ENCODE results near the gene SGK1.
"Not testable (repeated sequence)": the region's sequence is repeated elsewhere in the genome, so short reads cannot be mapped to it uniquely, and the experiment has no call there.

SGK1 gene

DNA sequence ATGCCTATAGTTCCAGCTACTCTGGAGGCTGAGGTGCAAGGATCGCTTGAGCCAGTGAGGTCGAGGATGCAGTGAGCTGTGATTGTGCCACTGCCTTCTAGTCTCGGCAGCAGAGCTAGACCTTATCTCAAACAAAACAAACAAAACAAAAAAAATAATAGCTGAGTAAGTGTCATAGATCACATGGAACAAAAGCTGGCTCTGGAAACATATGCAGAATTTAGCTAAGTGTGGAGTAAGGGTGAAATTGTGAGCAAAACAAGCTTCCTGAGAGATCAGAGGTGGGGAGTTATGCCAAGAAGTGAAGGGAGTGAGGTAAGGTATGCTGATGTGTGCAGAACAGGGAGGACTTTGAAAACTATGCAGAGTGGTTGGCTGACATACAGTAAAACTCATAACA, 18.7 kb downstream of the SGK1 start:
- DNase-seq, result no peak

DNA sequence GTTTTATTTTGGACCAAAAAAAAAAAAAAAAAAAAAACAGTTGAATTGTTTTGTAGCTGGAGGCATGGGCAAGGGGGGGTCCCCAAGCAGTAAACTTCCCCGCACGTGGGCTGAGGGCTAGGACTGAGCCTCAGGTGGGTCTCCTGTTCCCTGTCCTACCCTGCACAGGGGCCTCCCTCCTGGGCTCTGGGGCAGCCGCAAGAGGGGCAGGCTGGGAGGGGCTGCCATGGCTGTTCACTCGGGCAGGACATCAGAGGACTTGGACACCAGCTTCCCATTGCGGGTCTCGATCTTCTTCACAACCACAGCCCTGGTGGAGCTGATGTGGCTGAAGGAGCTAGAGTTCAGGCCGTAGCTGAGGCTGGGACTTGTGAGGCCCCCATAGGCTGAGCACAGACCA, 21.1 kb downstream of the SGK1 start:
- DNase-seq, result no peak

DNA sequence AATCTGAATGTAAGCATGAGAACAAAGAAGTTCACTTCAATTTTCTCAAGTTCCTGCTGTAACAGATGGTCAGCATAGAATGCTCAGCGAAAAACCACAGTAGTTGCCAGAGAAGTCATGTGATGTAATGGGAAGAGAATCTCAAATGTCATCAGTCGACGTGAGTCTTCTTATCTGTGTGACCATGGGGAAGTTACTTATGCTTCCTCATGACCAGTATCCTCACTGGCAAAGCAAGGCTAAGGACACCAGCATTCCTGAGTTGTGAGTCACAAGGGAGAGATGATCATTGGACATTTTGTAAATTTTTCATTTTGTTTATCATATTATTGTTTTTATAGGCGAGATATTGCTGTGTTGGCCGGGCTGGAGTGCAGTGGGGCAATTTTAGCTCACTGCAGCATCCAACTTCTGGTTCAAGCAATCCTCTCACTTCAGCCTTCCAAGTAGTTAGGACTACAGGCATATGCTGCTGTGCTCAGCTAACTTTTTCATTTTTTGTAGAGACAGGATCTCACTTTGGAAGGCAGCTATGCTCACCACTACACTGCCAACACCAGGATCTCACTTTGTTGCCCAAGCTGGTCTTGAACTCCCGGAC, 21.9 kb downstream of the SGK1 start:
- DNase-seq, result no peak

DNA sequence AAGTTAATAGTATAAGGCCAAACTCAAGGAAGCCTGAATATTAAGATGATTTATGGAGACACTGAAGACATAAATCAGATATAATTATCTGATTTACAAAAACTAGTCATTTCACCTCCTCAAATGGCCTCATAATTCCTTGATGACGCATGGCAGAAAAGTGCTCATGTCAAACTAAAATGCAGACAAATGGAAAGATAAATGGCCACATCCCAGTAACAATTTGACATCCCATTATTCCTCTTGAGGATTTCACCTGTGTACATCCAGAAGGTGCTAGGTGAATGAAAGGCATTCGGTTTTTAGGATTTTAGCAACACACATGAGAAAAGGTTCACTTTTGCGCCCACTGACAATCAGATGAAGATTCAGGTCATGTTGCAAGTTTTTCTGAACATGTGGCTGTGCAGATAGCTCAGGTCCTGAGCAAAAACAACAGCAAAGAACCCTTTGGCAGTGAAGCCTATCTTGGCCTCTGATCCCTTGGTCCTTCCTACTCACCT, 24.2 kb downstream of the SGK1 start:
- no peak for DNase-seq

DNA sequence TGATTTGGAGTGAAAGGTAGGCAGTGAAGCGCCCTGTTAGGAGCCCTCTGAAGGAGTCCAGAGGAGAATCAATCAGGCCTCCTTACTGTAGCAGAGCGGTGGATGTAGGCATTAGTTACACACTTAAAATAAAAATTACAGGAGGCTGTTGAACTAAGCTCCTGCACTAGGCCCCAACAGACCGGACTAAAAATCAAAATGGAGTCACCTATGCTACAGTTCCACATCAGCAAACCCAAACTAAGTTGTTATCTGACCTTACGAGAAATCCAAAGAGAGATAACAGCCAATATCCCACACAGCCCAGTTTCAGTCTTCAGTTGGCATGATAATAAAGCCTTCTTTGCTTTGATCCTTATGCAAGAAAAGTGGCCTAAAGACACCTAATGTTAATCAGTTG, 26.8 kb downstream of the SGK1 start:
- DNase-seq, result no peak

DNA sequence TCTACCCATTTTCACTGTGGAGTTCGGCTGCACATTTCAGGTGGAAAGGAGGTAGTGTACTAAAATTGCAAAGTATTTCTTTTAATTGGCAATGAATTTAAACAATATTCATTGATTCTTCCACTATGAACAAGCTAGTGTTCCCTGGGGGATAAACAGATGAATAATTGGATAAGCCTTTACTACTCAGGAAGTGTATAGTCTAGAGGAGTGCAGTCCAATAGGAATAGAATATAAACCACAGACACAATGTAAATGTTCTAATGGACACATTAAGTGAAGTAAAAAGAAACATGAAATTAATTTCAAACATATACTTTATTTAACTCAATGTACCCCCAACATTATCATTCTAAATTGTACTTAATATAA, 28.7 kb downstream of the SGK1 start:
- DNase-seq, result no peak

DNA sequence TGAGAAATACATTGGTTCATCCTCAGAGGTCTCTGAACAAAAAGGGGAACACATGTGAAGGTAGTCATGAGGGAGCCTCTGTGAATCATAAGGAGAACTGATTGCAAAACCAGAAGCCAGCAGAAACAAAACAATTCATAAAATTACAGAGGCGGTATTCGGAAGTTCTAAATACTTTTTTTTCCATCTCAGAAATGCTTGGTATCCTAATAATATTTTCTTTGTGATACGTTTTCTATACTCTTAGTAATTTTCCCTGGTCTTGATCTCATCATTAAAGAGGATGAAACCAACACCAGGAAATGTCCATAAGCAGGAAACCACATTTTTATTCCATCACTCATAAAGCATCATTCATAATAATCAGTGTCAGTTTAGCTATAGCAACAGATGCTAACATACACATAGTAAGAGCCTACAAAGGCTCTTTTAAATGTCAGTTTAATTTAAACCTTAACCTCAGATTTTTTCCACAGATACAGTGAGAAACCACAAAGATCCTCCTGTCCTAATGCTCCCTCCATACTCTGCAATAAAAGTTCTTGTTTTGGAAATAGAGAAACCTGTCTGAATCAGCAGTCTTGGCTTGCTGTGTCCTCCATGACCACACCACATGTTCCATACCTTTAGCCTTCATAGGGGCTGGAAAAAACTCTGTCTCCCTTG, 29.2 kb downstream of the SGK1 start:
- DNase-seq, result peak; percentile 50

DNA sequence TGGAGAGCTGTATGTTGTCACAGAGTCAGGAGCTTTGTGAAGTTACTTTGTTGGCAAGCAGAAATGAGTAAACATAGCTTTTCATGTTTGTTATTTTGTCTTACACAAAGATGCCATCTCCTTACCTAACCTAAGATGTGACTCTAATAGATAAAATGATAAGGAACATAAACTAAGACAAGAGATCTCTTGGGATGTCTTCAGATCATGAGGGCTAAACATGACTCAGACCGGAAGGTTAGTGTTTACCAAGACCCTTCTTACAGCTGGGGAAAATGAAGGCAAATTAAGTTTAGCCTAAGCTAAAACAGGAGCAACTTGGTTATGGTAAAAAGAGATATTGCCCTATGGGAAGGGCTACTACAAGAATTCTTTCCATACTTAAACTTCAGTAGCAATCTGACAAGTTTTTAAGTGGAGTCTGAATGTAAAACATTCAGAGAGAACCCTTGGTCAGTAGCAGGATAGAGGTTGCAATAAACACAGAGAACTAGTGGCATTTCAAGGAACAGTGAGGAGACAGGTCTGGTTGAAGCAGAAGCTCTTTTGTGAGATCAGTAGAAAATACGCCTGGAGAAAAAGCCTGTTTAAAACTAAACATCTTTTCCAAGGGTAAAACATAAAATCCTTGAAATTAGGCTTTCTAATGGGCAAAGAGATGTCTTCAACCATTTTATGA, 29.9 kb downstream of the SGK1 start:
- no peak for DNase-seq

DNA sequence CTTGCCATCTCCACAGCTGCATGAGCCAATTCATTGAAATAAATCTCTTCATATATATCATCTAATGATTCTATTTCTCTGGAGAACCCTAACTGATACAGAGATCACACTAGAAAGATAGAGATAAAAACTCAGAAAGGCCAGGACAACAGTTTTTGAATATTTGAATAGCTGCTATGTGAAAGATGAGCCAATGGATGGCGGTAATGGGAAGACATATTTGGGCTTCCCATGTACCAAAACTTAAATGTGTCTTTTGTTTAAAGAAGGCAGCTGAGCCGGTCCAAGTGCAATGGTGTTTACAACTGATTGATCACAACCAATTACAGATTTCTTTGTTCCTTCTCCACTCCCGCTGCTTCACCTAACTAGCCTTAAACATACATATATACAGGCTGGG, 35.1 kb downstream of the SGK1 start:
- no peak for DNase-seq

DNA sequence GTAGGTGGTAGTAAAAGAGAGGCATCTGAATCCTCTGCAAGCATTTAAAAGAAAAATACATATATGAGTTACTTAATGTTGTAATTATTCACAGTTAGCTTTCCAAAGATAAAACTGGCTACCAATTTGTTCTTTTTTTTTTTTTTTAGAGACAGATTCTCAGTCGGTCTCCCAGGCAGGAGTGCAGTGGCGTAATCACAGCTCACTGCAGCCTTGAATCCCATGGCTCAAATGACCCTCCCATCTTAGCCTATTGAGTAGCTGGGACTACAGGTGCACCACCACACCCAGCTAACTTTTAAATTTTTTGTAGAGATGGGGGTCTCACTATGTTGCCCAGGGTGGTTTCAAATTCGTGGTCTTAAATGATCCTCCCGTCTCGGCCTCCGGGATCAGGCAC, 36.5 kb downstream of the SGK1 start:
- no peak for DNase-seq

DNA sequence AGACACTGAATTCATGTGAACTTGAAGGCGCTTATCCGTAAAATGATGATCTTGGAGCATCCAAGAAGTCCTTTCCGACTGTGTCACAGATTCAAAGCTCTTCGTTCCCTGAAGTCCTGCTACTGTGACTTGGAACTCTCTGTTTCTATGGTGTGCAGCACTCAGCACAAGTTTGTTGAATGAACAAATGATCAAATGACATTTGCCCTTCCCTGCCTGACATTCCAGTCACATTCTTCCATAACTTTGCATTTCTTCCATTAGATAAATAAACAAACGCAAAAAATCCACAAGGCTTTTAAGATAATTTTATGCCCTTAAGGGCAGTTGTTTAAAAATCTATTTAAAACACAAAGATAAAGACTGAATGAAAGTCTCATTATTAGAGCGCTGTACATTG, 39.9 kb downstream of the SGK1 start:
- DNase-seq, result no peak

DNA sequence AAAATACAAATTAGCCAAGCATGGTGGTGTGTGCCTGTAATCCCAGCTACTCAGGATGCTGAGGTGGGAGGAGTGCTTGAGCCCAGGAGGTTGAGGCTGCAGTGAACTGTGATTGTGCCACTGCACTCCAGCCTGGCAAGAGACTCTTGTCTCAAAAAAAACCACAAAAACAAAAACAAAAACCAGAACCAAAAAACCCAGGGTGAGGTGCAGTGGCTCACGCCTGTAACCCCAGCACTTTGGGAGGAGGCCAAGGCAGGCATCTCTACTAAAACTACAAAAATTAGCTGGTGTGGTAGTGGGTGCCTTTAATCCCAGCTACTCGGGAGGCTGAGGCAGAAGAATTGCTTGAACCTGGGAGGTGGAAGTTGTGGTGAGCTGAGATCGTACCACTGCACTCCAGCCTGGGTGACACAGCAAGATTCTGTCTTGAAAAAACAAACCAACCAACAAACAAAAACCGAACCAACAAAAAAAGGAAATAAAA, 41.0 kb downstream of the SGK1 start:
- DNase-seq, result not testable (repeated sequence)

DNA sequence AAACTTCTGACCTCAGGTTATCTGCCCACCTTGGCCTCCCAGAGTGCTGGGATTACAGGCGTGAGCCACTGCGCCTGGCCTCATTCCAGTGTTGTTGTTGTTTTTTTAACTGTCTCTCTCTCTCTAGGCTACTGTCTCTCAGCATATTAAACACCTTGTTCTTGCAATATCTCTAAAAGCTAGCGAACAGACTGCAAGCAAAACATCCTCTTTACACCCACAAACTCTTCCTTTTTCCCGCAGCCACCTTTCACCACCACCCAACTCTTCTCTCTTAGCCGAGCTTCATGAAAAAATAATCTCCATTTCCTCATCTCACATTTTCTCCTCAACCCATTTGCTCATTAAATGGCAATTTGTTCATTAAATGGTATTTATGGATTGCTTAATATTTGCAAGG, 45.5 kb downstream of the SGK1 start:
- DNase-seq, result no peak

DNA sequence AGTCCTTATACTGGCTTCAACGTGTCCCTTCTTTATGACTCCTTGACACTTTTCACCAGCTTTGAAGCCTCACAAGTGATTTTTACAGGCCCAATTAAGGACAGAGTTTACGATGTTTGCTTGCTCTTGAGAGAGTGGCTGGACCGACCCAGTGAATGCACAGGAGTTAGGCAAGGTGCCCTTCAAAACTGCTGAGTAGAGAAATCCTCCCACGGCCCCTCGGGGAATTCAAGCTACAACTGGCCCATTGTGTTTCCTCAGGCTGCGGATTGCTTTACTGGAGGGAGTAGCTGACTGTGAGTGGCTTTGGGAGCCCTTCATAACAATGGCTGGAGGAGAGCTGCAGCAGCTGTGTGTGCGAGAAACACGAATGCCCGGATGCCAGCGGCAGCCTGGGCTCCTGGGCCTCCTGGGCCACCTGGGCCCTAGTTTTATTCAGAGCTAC, 50.0 kb downstream of the SGK1 start:
- no peak for DNase-seq

DNA sequence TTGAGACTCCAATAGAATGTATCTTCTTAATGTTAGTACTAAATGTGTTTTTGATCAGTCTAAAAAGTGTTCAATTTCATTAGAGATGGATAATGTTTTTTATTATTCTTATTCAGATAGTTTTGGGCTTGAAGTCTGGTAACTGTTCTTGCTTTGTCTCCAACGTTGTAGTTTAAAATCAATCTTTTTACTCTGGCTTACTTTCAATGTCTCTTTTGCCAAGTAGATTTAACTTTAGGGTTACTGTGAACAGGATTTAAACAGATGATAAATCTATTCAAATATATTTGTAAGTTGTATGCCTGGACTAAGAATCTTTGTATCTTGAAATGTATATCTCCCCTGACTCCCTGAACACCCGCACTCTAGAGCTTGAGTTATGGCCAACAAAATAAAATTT, 51.1 kb downstream of the SGK1 start:
- no peak for DNase-seq

DNA sequence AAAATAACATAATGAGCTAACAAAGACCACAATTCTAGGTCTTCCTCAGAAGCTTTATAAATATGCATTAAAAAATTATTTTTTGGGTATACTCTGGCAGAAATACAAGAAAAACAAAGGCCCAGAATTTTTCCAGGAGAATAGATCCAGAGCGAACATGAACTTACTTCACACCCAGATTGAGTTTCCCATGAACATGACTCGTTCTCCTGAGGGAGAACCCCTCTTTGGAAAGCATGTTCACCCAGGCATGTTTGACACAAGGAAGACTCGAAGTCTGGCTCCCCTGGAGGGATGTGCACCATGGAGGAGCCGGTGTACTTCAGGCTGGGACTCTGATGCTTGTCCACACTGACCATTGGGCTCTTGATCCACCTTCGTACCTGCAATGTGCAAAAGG, 56.1 kb downstream of the SGK1 start:
- DNase-seq, result no peak

DNA sequence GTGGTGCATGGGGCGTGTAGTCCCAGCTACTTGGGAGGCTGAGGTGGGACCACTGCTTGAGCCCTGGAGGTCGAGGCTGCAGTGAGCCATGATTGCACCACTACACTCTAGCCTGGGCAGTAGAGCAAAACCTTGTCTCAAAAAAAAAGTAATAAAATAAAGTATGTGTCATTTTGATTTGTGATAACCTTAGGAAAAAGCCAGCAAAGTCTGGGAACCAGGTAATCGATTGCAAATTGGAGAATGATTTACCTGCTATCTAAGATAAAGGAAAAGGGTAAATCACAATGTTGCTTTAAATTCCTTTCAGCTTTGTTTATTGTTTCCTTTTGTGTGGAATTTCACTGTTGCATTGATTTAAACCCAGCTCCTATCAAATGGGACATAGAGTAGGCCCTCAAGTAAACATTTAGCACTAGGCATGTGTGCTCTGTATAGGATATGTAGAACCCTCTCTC, 59.0 kb downstream of the SGK1 start:
- DNase-seq, result no peak

DNA sequence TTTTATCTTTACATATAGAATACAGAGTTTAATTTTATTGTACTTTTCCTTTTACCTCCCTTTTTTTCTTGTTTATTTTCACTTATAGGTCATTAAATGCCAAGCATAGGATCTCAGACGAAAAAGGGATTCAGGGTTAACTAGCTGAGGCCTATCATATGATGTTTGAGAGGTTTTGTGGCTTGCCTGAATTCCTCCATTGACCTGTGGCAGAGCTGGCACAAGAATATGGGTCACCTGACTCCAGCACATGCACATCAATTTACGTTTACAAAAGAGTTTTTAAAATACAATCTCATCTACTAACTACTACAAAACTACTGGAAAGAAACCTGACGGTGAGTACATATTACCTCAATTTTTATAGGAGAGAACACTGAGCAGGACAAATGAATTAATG, 60.4 kb downstream of the SGK1 start:
- DNase-seq, result no peak

DNA sequence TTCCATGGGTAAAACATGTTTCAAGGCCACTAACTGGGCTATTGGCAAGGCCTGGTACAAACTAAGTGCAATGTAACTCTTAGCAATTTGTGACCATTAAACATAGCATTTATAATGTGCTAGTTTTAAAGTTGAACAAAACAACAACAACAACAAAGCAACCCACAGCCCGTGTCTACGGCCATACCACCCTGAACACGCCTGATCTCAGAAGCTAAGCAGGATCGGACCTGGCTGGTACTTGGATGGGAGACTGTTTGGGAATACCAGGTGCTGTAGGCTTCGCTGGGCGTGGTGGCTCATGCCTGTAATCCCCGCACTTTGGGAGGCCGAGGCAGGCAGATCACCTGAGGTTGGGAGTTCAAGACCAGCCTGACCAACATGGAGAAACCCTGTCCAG, 61.0 kb downstream of the SGK1 start:
- DNase-seq, result no peak

DNA sequence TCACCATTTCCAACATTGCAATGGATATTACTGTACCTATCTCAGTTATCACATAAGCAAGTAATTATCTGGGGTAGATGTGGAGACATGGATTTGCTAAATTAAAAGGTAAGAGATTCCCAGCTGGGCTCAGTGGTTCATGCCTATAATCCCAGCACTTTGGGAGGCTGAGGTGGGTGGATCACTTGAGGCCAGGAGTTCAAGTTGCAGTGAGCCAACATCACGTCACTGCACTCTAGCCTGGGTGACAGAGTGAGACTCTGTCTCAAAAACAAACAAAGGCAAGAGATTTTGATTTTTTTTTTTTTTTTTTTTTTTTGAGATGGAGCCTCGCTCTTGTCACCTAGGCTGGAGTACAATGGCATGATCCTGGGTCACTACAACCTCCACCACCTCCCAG, 62.6 kb downstream of the SGK1 start:
- DNase-seq, result not testable (repeated sequence)

DNA sequence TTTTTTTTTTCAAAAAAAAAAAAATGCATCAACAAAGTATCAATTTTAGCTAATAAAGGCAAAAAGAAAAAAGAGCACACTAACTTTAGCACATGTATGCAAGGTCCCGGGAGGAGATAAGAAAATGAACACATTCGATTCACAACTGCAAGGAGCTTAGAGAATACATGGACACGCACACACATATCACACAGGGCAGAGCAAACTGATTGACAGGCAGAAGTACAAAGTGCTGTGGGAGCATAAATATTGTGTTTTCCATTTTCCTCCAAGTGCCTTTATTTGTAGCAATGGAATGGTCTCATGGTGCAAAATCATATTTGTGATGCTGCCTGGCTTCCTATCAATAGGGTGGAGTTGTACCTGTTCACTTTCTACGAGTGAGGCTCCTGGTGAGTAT, 63.8 kb downstream of the SGK1 start:
- DNase-seq, result no peak

DNA sequence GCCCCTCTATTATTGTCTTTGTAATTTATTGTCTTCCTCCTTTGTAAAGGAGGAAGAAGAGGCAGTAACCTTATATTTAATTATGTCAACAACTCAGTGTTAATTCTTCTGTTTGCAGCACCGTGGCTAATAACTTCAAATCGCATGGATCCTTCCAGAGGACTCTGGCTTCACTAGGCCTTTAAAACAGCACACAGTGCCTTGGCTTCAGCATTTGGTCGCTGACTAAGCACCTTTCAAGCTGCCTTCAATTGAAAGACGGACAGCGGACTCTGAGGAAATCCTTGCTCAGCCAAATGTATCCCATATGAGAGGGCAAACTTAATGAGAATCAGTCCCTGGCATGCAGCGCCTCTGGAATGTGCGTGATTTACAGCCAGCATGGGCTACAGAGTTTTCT, 64.2 kb downstream of the SGK1 start:
- no peak for DNase-seq

DNA sequence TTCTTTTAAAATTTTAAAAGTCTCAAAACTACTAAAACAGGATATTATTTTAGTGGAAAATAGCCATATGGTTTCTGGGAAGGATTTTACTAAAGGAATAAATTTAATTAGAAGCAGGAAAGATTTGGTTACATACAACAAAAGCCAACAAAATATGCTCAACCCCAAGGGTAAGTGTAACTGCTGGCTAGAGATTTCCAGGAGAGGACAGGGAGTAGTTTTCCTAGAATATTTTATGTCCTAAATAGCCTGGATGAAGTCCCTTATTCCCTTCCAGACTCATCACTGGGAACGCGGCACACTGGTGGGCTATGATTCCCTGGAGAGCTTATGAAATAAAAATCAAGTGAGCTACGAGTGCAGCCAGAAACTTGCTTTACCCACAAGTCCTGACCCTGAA, 66.6 kb downstream of the SGK1 start:
- no peak for DNase-seq

DNA sequence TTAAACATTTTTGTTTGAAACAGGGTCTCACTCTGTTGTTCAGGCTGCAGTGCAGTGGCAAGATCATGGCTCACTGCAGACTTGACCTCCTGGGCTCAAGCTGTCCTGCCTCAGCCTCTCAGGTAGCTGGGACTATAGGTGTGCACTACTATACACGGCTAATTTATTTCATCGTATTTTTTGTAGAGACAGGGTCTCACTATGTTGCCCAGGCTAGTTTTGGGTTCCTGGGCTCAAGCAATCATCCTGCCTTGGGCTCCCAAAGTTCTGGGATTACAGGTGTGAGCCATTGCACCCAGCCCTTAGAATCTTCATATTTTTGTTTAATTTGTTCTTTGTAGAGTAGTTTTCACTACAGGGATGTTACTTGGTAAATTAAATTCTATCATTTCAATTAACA, 67.1 kb downstream of the SGK1 start:
- DNase-seq, result no peak

Data from KG1 (cell line).